Dermis blood vessel endothelial cell (primary cell): ENCODE data around the gene LRP4. TPM values are rescaled to one million over a fixed set of nuclear protein-coding genes. Genes with fewer than 3 reads are reported as not detected.

Source experiments
- DNase-seq: peaks from one replicate; pipeline ENCODE4 v3.0.0; 2010
- total RNA-seq: library from RNA; depleted of rRNA; stranded (reverse); fragments of >200 nt; gene quantifications from 2 replicates; pipeline ENCODE4 v1.2.3, GENCODE V29; 2014

The LRP4 gene
- total RNA-seq, 1 donor from 2014 or later = 1.4 TPM

DNA sequence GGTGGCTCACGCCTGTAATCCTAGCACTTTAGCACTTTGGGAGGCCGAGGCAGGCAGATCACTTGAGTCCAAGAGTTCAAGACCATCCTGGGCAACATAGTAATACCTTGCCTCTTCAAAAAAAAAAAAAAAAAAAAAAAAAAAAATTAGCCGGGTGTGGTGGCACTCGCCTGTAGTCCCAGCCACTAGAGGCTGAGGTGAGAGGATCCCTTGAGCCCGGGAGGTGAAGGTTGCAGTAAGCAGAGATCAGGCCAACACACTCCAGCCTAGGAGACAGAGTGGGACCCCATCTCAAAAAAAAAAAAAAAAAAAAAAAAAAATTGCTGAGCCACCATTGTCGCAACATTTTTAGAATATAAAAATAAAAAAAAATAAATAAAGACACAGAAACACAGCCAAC, 79.8 kb downstream of the LRP4 start:
- DNase-seq = no peak

DNA sequence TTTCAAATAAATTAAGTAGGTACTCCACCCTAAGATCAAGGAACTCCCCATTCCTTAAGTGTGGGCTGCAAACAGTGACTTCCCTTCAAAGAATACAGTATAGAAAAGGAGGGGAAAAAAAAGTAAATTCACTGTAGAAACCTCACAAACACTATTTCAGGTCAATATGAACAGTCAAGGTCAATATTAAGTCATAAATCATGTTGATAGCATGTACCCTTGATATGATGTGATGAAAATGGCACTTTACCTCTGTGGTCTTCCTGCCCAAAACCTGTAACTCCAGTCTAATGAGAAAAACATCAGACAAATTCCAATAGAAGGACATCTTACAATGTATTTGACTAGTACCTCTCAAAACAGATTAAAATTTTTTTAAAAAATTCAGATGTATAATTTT, 80.5 kb downstream of the LRP4 start:
- DNase-seq = no peak

- no peak for DNase-seq
These were observed 81.5 kb downstream of the LRP4 start for GRCh38 chr11:46836870-46837269.

GRCh38 chr11:46836431-46836830, 81.9 kb downstream of the LRP4 start:
- no peak for DNase-seq

- no peak for DNase-seq
These were observed 82.5 kb downstream of the LRP4 start for GRCh38 chr11:46835897-46836296.

DNA sequence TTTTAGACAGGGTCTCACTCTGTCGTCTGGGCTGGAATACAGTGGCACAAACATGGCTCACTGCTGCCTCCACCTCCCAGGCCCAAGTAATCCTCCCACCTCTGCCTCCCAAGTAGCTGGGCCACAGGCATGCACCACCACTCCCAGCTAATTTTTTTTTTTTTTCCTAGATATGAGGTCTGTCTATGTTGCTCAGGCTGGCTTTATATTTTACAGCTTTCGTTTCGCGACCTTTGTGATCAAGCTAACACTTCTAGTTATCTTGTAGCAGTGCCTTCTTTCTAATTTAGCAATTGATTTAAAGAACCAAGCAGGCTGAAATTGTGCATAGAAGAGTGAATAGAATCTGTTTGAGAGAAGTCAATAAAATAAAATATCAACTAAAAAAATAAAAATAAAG, 83.5 kb downstream of the LRP4 start:
- no peak for DNase-seq

DNA sequence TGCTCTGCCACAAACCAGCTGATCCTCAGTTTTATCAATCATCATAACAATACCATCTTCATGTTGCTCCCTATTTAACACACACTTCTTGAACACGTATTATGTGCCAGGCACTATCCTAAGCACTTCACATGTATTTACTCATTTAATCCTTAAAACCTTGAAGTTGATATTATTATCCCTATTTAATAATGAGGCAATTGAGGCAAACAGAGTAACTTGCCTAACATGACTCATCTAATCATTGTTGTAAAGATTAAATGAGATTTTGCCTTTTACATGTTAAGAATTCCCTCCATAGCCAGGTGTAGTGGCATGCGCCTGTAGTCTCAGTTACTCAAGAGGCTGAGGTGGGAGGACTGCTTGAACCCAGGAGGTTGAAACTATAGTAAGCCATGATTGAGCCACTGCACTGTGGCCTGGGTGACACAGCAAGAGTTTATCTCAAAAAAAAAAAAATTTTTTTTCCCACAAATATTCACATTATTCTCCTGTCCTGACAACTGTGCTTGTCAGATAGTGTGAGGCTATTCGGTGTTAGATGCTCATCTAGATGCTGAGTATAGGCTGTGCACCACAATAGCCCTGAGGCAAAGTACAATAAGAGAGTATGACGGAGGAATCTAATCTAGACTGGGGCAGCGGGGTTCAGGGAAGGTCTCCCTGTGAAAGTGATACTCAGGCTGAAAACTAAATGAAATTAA, 85.7 kb downstream of the LRP4 start:
- DNase-seq = no peak

DNA sequence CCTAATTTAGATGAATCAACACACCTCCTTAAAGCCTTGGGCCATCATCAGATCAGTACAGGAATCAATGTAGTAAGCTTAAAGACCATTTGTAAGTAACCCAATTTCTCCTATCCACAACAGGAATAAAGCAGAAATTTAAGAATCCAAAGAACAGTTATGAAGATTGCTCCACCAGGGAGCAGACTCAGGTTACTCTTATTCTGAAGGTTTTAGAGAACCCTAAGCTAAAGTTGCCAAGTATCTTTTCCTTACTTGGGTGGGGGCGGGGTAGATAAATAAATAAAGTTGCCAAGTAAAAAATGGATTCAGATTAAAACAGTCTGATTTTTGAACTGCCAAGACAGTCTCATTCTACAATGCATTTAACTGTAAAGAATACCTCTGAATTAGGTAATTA, 90.4 kb downstream of the LRP4 start:
- no peak for DNase-seq

- peak; percentile 83 for DNase-seq
These were observed 91.9 kb downstream of the LRP4 start for GRCh38 chr11:46826310-46827044.

- peak; percentile 70 for DNase-seq
These were observed 109.4 kb downstream of the LRP4 start for GRCh38 chr11:46808799-46809431.

Other genes starting within 250 kb of the LRP4 start
- gene ARHGAP1, start 217.9 kb downstream of the LRP4 start, total RNA-seq = 21.6 and 35.4 TPM in 2 replicates
- 7.9 and 8.7 TPM in 2 replicates for gene ZNF408, start 217.5 kb downstream of the LRP4 start, total RNA-seq
- gene F2, start 199.3 kb downstream of the LRP4 start, total RNA-seq = not detected in 2 replicates
- gene CKAP5, start 72.3 kb downstream of the LRP4 start, total RNA-seq = 58.0 and 115 TPM in 2 replicates
- gene CSTPP1, start 18.2 kb upstream of the LRP4 start, total RNA-seq = 8.5 and 11.7 TPM in 2 replicates